BLaER1 (cell line): Measurements from ENCODE around the gene TRAF3IP3.

ENCODE experiments used
- H3K27ac ChIP-seq: shearing (Covaris generic); formaldehyde crosslinking; 2 replicates; pipeline ENCODE4 v1.8.1; 2022
- H3K27me3 ChIP-seq: shearing (Covaris generic); formaldehyde crosslinking; 2 replicates; pipeline ENCODE4 v1.8.1; 2022
- H3K36me3 ChIP-seq: shearing (Covaris generic); formaldehyde crosslinking; 2 replicates; pipeline ENCODE4 v1.8.1; 2022
- H3K4me1 ChIP-seq: shearing (Covaris generic); formaldehyde crosslinking; 2 replicates; pipeline ENCODE4 v1.8.1; 2022
- H3K4me2 ChIP-seq: shearing (Covaris generic); formaldehyde crosslinking; 2 replicates; pipeline ENCODE4 v1.8.1; 2022
- H3K4me3 ChIP-seq: shearing (Covaris generic); formaldehyde crosslinking; 2 replicates; pipeline ENCODE4 v1.8.1; 2022
- H3K9ac ChIP-seq: shearing (Covaris generic); formaldehyde crosslinking; 2 replicates; pipeline ENCODE4 v1.8.1; 2022
- H3K9me3 ChIP-seq: shearing (Covaris generic); formaldehyde crosslinking; 2 replicates; pipeline ENCODE4 v1.8.1; 2022
- H4K20me1 ChIP-seq: shearing (Covaris generic); formaldehyde crosslinking; 2 replicates; pipeline ENCODE4 v1.8.1; 2022
- Cebpa-rat ChIP-seq: shearing (Covaris generic); IDR thresholded peaks from 2 replicates; pipeline ENCODE4 v1.8.1; 2022

Gene TRAF3IP3

DNA sequence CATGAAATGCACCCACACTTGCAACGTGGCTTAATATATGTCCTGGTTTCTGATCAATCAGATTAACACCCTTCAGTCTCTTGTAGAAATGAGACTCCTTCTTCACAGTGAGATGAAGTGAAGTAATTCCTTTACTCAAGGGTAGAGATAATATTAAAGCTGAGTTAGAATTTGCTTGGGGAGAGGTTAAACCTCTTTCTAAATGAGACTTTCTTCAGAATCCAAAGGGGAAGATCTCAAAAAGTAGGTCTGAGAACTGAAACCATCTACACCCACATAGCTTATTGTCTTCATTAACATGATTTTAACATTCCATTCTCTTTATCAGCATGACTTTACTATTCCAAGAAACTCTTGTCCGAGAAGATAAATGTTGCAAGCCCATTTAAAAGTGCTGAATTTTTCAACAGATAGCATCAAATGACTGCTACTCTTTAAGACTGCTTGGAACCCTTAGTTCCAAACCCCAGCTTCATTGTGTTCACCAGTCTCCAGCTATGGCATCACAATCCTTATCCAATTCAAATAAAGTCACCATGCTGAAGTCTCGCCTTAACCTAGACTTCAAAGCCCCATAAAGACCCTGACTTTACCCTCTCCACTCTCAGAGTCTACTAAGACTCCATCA is 19.2 kb upstream of the TRAF3IP3 start:
- H3K9ac ChIP-seq: no peak overlapping the region
- H3K4me2 ChIP-seq: no peak overlapping the region
- H3K9me3 ChIP-seq: no peaks in the 10 kb centered on the region
- peaks cover 6% of the 10 kb centered on the region; the same call in 1 of the 2 replicates for H3K4me1 ChIP-seq
- no peaks in the 10 kb centered on the region for H3K36me3 ChIP-seq
- H3K27ac ChIP-seq: no peak overlapping the region
- no peak for TF ChIP-seq Cebpa-rat
- H3K27me3 ChIP-seq: no peaks in the 10 kb centered on the region
- H4K20me1 ChIP-seq: no peaks in the 10 kb centered on the region
- no peak overlapping the region for H3K4me3 ChIP-seq

DNA sequence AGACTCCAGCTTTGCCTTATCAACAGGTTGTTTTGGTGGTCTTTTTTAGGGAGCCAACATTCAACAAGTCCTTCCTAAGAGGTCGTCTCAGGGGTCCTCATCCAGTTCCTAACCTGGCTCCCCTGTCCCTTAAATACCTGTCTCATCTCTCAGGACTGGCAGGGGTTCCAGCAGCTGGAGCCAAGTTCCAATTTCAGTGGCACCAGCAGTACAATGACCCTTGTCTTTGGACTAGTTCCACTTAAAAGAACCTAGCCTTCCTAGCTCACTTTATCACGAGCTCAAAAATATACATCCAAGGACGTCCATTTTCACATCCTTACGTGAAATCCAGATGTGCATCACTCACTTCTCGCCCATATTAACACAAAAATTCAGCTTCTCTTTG is 18.7 kb upstream of the TRAF3IP3 start:
- Histone ChIP-seq H4K20me1 (no peaks in the 10 kb centered on the region), H3K4me2 (no peak overlapping the region), H3K36me3 (no peaks in the 10 kb centered on the region), H3K4me1 (peaks cover 6% of the 10 kb centered on the region; the same call in 1 of the 2 replicates), H3K27ac (no peak overlapping the region), H3K9ac (no peak overlapping the region), H3K4me3 (no peak overlapping the region), H3K27me3 (no peaks in the 10 kb centered on the region), H3K9me3 (no peaks in the 10 kb centered on the region)
- no peak for TF ChIP-seq Cebpa-rat

DNA sequence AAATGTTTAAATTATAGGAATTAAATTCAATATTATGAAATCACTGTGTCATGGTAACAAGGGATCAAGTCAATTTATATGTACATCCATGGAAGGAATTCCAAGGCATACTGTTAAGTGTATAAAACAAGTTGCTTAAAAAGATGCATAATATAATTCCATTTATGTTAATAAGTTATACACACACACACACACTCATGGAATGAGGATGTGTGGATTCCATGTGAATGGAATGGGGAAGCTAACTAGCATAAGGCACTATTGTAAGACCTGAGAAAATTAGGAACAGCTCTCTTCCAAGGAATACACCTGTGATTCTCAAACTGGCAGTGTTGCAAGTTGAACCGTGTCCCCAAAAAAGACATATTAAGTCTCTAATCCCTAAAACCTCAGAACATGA is 17.6 kb upstream of the TRAF3IP3 start:
- no peak overlapping the region for H3K9ac ChIP-seq
- H3K27ac ChIP-seq: no peak overlapping the region
- H3K36me3 ChIP-seq: no peaks in the 10 kb centered on the region
- H4K20me1 ChIP-seq: no peaks in the 10 kb centered on the region
- no peaks in the 10 kb centered on the region for H3K9me3 ChIP-seq
- H3K4me2 ChIP-seq: no peak overlapping the region
- H3K27me3 ChIP-seq: no peaks in the 10 kb centered on the region
- no peak for TF ChIP-seq Cebpa-rat
- H3K4me3 ChIP-seq: no peak overlapping the region
- H3K4me1 ChIP-seq: peaks cover 12% of the 10 kb centered on the region

DNA sequence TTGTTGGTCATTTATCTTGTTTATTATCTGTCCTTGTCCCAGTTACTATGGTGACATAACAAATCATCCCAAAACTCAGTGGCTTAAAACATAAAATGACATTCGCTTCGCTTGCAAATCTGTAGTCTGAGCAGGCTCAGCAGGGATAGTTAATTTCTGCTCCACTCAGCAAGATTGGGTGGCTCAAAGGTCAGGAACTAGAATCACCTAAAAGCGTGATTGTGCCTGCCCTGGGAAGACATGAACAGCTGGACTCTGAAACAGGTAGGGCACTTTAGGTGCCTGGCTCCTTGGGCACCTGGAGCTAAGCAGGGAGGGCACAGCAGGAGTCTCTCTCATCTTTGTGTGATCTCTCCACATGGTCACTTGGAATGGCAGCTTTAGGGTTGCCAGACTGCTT is 14.7 kb upstream of the TRAF3IP3 start:
- no peak overlapping the region for H3K27ac ChIP-seq
- H4K20me1 ChIP-seq: no peaks in the 10 kb centered on the region
- H3K36me3 ChIP-seq: no peaks in the 10 kb centered on the region
- TF ChIP-seq Cebpa-rat: no peak
- no peak overlapping the region for H3K9ac ChIP-seq
- no peak overlapping the region for H3K4me3 ChIP-seq
- H3K27me3 ChIP-seq: no peaks in the 10 kb centered on the region
- no peaks in the 10 kb centered on the region for H3K9me3 ChIP-seq
- H3K4me1 ChIP-seq: peaks cover 6% of the 10 kb centered on the region; the same call in 1 of the 2 replicates
- H3K4me2 ChIP-seq: no peak overlapping the region

DNA sequence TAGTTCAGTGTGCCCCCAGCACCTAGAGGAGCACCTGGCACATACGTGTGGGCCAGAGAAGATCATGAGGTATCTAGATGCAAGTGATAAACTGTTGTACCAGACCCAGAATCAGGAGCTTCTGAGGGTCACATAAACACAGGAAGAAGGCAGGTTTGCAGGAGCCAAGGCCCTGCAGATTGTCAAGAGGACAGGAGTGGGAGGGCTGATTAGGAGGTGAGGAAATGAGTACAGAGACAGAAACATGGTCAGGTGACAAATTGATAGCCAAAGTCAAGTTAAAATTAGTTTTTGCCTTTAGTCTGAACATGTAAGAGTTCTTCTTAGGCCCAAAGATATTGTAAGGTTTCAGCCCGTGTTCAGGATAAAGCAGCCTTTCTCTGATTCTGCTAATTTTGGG is 14.0 kb upstream of the TRAF3IP3 start:
- H3K9me3 ChIP-seq: no peaks in the 10 kb centered on the region
- TF ChIP-seq Cebpa-rat: no peak
- H3K4me1 ChIP-seq: peaks cover 6% of the 10 kb centered on the region; the same call in 1 of the 2 replicates
- no peak overlapping the region for H3K4me3 ChIP-seq
- H3K4me2 ChIP-seq: no peak overlapping the region
- no peaks in the 10 kb centered on the region for H3K27me3 ChIP-seq
- no peaks in the 10 kb centered on the region for H3K36me3 ChIP-seq
- no peak overlapping the region for H3K9ac ChIP-seq
- H4K20me1 ChIP-seq: no peaks in the 10 kb centered on the region
- no peak overlapping the region for H3K27ac ChIP-seq

DNA sequence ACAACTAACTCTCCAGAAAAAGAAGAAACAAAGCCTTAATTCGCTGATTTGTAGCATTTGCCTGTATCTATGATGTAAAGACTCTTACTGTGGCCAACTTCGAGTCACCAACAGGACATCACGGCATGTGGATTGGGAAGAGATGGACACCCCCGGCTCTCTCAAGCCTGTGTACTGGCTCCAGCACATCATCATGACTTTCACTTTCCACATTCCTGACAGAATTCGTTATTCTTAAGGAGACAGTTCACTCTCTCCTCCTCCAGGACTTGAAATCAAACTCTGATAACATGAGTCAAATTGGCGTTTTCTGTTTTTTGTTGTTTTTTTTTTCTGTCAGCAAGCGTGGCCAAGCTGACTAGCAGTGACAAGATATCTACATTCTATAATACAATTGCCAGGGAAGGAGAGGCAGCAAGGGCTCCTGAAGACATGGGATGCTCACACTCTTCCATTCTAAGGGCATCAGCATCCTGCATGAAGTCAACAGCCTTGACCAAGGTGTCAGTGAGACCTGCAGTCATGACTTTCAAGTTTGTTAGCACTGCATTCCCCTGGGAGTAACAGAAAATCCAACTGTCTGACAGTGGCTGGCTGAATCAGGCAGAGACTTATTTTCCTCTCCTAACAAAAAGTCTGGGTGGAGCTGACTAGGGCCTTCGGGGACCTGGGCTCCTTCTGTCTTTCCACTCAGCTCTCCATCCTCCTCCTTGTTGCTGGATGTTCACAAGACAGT is 13.3 kb upstream of the TRAF3IP3 start:
- Histone ChIP-seq H3K4me1 (peaks cover 6% of the 10 kb centered on the region; the same call in 1 of the 2 replicates), H3K9ac (no peak overlapping the region), H3K4me2 (no peak overlapping the region), H3K27ac (no peak overlapping the region), H3K9me3 (no peaks in the 10 kb centered on the region), H3K27me3 (no peaks in the 10 kb centered on the region), H3K4me3 (no peak overlapping the region), H4K20me1 (no peaks in the 10 kb centered on the region), H3K36me3 (no peaks in the 10 kb centered on the region)
- no peak for TF ChIP-seq Cebpa-rat

DNA sequence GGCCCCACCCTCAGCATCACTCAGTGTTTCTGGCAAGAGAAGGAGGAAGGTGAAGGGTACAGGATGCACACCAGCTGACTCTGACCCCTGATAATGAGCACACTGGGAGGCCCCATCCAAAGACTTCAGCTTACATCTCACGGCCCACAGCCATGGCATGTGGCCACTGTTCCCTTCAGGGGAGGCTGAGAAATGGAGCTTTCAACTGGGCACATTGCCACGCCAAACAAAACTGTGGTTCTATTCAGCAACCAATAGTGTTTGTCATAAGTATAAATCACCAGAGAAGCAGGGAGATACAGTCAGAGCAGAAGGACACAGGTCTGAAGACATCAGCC is 12.7 kb upstream of the TRAF3IP3 start:
- Histone ChIP-seq H3K4me1 (peaks cover 6% of the 10 kb centered on the region; the same call in 1 of the 2 replicates), H3K36me3 (no peaks in the 10 kb centered on the region), H4K20me1 (no peaks in the 10 kb centered on the region), H3K27me3 (no peaks in the 10 kb centered on the region), H3K4me2 (no peak overlapping the region), H3K27ac (no peak overlapping the region), H3K4me3 (no peak overlapping the region), H3K9ac (no peak overlapping the region), H3K9me3 (no peaks in the 10 kb centered on the region)
- TF ChIP-seq Cebpa-rat: no peak

DNA sequence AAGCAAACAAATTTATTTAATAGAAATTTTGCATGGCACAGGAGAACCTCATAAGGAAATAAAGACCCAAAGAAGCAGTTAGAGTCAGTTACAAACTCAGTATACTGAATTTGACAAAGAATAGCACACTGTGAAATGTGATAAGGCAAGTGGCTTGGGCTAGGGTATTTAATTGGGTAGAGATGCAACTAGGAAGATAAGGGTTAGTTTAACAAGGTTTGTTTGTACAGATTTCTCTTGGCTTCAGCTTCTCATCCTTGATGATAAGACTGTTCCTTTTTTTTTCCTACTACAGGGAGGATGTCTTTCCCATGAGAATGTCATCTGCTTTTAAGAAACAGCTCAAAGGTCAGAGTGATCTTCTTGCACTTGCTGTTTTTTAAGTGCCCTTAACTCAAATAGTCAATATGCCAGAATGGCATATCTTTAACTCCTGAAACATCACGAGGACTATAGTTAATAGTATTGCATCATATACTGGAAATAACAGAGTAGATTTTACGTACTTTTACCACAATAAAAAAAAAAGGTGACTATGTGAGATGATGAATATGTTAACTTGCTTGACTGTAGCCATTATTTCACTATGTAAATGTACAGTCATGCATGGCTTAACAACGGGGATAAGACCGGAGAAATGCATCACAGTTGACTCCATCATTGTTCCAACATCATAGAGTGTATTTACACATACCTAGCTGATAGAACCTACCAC is 9.2 kb upstream of the TRAF3IP3 start:
- Histone ChIP-seq H3K36me3 (no peaks in the 10 kb centered on the region), H3K4me2 (no peak overlapping the region), H3K27me3 (no peaks in the 10 kb centered on the region), H3K9me3 (no peaks in the 10 kb centered on the region), H3K27ac (no peak overlapping the region), H4K20me1 (no peaks in the 10 kb centered on the region), H3K4me1 (peaks cover 13% of the 10 kb centered on the region), H3K9ac (no peak overlapping the region), H3K4me3 (no peak overlapping the region)
- TF ChIP-seq Cebpa-rat: no peak; the same call in 1 of the 2 replicates

DNA sequence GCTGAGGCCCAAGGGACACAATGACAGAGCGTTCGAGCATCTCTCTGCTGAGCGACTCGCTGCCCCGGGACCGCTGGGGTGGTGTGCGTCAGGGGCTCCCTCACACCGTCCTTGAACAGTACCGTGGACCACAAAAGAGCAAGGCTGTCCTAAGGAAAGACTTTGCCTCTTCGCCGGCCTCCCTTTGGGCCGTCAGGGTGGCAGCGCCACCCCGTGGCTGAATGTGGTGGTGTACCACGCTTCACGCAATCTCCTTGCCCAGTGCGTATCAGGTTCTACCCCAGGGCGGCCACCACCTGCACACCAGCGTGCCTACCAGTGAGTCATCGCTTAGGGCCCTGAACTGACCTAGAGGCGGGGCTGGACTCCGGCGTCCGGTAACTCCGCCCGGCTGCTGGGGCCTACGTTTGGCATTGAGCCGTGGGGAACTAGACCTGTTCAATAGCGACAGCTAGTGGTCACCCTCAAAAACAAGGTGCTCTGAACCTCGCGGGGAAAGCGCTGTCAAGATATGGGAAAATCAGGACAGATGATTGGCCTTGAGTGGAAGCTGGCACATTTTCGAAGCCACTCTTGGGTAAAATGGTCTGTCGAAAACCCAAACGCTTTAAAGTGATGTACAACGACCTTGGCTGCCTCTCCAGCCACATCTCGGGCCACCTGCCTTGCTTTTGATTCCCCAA is 8.1 kb upstream of the TRAF3IP3 start:
- Histone ChIP-seq H4K20me1 (no peaks in the 10 kb centered on the region), H3K9ac (no peak overlapping the region), H3K4me1 (peaks cover 15% of the 10 kb centered on the region), H3K27ac (no peak overlapping the region), H3K9me3 (no peaks in the 10 kb centered on the region), H3K36me3 (no peaks in the 10 kb centered on the region), H3K4me2 (peak overlapping the region; percentile 26; the same call in 1 of the 2 replicates), H3K4me3 (peak overlapping the region; percentile 41; the same call in 1 of the 2 replicates), H3K27me3 (no peaks in the 10 kb centered on the region)
- TF ChIP-seq Cebpa-rat: no peak

DNA sequence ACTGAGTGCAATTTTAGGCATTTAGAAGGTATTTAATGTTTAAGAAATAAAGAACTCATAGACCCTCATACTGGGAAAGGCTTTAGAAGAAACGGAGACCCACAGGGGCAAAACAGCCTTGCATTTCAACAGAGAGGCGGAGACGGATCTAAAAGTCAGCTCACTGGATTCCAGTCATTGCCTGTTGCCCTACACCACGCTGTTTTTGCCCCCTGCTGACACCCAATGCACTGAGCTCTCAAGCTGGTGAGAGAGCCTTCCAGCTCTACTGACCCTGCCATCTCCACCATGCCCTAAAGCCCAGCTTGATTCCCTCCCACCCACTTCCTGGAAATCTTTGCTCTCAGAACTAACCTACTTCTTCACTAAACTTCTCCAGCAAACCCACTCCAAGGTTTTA is 7.2 kb upstream of the TRAF3IP3 start:
- Histone ChIP-seq H3K36me3 (no peaks in the 10 kb centered on the region), H3K4me2 (no peak overlapping the region), H3K9ac (no peak overlapping the region), H3K9me3 (no peaks in the 10 kb centered on the region), H4K20me1 (no peaks in the 10 kb centered on the region), H3K4me3 (no peak overlapping the region), H3K27ac (no peak overlapping the region), H3K27me3 (no peaks in the 10 kb centered on the region), H3K4me1 (peaks cover 11% of the 10 kb centered on the region)
- no peak for TF ChIP-seq Cebpa-rat
